GM19193 (cell line): Measurements from ENCODE around the gene PMS1.

ENCODE experiments used
- POLR2A ChIP-seq: IDR thresholded peaks from 4 replicates; pipeline ENCODE4 v1.6.1; 2011; ENCODE audit not compliant: insufficient read depth, insufficient read length; ENCODE audit errors: extremely low read depth

The PMS1 gene

DNA sequence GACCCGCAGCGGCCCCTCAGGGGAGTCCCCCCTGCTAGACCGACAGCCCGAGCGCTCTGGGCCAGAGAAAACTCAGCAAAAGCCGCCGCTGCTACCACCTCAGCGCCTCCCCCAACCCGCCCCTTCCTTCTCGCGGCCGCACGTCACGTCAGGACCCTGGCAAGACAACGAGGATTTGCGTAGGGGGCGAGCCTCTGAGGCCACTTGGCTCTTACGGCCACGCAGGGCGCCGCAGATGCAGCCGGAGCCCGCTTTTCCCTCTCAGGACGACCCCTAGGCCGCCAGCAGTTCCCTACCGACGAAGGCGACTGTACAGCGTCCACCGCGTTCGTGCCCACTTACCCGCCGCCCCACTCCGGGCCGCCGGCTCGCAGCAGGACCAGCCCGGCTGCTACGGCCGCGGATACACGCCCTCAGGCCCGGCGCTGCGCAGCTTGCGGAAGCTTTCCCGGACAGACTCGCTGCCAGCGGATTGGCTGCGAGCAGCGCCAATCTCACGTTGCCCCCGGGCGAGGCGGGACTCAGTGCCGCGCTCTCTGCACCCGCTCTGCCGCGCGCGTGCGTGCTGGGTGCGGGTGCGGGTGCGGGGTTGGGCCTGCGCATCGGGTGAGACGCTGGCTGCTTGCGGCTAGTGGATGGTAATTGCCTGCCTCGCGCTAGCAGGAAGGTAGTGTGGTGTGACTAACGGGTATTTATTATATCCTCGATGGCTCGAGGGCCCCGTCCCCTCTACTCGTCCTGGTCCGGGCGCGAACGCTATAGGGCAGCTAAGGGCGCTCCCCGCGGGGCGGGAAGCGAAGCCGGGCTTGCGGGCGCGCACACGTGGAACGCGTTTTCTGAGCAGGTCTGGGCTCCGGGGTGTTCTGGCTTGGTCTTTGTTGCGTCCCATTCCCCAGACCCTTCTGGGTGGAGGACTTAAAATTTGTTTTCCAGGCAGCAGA, at the start of gene PMS1, which contains the start of gene ORMDL1:
Gene PMS1, plus strand, starts transcription at position 524 of the 941 bp plus-strand sequence. CDS start 7,360 bp downstream, outside the sequence.
Gene ORMDL1, minus strand, starts transcription at position 413 of the 941 bp plus-strand sequence. CDS start 1,744 bp downstream, outside the sequence.
- TF ChIP-seq POLR2A: peak; percentile 96

DNA sequence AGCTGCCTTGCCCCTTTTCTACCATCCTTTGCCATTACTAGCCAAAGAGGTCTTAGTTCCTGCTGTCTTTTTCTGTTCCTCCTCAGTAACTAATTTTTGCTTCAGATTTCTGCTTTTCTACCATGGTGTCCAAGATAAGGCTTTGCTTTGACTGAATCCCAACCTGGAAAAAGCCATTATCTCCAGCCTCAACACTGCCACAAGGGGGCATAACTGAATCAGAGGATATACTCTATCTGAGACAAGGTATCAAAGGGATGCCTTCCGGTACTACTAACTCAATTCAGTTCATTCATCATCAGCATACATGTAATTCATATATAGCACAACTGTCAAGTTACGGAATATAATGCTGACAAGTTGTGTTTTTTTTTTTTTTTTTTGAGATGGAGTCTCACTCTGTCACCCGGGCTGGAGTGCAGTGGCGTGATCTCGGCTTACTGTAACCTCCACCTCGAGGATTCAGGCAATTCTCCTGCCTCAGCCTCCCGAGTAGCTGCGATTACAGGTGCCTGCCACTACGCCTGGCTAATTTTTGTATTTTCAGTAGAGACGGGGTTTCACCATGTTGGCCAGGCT, 33.1 kb upstream of the PMS1 start:
- no peak for TF ChIP-seq POLR2A

DNA sequence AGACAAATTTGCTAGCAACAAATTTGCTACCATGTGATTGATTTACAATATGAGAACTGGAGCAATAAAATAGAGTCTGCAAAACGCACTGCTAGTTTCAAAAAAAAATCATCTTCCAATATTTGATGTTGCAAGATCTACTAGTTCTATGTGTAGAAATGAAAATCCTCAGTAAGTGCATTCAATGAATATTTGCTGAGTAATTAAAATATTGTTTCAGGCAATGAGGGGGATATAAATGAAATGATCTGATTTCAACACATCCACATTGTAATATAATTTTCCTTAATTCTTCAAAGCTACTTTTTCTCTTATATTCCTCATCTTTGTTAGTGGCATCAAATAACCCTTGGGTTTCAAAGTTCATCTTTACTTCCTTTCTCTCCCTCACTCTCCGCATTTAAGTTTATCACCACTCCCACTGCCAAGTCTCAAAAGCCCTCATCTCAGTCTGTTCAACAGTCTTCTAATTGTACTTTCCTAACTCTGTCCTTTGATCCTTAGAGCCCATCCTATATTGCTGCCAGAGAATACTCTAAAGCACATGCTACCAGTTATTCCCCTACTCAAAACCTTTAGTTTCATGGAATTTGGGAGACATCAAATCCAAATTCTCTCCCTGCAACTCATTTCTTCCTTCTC, 27.8 kb upstream of the PMS1 start:
- no peak for TF ChIP-seq POLR2A

DNA sequence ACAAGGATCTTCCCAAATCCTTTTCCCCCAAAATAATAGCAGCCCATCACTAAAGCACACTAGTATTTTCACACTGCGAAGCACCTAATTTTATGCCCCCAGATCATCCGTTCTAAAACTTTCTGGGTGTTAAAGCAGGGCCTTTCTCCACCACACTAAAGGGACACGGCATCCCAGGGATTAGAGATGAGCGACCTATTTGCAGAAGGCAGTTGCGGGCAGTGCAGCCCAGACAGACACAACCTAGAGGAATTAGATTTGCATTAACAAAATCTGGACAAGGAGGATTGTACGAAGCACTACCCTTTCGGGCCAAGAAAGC, 22.1 kb upstream of the PMS1 start:
- no peak for TF ChIP-seq POLR2A

DNA sequence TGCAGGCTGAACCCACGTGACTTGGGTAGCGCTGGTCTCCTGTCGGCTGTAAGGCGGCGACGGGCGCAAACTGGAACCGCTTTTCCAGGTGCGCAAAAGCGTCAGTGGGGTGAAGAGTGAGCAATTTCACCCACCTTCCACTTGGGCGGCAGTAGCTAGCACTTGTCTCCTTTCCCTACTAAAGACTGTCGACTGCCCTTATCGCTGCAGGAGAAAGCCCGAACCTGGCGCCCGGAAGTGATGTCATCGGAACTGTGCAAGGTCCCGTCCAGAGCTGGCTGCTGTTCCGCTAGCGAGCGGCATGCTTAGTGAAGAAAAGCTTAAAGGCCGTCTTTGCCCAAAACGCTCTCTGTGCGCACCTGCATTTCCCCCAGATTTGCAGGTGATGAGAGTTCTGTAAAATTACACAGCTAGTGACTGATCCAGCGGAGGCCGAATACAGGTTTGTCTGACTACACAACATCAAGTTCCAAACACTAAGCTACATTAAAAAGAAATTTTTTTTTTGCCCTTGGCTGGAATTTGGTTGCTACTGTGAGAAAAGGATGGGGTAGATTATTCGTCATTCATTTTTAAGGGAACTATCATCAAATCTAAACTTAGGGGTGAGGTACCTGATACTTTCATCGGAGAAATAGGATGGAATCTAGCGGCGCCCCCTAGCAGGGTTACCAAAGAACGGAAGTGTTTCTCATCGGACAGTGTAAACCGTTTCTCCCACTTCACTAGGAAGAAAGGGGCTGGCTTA, 21.5 kb upstream of the PMS1 start, which contains the start of gene OSGEPL1:
Gene OSGEPL1, minus strand, starts transcription at position 242 of the 748 bp plus-strand sequence. CDS start 1,152 bp downstream, outside the sequence.
- peak; percentile 89 for TF ChIP-seq POLR2A

DNA sequence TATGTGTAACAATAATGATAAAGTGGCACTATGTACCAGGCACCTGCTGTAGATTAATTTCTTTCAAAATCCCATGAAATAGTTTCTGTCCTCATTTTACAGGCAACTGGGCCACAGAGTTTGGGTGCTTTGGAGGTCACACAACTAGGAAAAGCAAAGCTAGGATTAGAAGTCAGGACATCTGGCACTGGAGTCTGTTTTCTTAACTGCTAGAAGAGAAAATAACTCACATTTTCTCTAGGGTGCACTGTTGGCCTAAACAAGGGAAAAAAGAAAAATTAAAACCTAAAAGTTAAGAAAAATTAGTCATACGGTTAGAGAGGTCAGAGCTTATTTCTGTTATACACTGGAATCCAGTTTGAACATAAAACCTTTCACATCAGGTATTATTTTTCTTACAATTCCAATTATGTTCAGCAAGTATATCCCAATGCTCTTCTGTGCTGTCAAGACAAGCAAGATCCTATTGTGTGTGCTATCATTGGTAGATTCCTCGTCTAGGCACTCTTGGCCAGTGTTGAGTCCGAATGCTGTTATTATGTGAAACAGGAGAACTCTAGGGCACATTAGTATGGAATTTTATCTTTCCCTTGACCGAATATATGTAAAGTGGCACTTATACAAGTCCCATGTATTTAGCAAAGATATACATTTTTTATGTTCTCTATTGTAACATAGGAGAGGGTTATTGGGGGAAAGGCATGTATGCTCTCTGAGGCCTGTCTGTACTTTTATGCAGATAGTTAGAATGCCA, 20.2 kb upstream of the PMS1 start:
- no peak for TF ChIP-seq POLR2A

DNA sequence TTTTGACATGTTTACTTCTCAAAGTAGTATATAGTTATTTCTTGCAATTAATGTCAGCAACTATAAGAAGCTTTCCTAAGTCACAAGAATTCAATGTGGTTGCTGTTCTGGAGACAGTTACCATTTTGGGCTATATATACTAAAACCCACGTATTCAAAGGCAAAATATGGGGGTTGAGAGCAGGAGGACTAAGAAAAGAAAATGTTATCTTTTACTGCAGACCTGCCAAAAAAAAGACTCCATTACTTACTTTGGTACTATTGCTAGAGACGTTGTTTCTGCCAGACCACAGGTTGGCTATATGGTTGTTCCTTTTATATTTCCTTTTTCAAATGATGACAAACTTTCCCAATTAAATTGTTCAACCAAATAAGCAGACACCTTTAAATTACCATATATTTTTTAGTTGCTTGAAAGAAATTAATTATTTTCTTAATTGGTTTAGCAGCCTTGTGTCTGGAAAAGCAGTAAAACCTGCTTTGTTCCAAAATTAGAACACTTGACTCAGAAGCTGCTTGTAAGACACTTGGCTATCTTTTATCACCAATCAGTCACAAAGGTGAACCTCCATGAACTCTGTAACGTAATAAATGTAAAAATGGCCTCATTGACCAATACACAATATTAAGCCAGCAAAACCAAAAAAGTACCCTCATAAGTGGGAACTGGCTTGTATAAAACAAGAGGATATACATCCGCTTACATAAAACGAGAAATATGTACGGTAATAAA, 13.5 kb upstream of the PMS1 start:
- no peak for TF ChIP-seq POLR2A

DNA sequence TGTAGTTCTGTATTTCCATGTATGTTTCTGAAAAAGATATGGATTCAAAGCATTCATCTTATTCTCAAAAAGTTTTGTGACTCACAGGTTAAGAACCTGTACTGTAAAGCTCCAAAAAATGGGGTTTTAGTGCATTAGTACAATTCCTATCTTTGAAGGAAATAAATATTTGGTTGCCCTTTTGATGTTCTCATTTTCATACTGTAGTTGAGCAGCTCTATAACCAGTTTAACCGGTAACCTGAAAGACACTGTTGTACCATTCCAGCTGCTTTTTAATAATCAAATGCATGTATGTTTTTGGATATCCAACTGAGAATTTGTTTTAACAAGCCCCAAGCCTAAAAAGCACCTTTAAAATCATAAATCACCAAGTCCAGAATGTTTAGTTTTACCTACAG, 12.0 kb upstream of the PMS1 start:
- no peak for TF ChIP-seq POLR2A

DNA sequence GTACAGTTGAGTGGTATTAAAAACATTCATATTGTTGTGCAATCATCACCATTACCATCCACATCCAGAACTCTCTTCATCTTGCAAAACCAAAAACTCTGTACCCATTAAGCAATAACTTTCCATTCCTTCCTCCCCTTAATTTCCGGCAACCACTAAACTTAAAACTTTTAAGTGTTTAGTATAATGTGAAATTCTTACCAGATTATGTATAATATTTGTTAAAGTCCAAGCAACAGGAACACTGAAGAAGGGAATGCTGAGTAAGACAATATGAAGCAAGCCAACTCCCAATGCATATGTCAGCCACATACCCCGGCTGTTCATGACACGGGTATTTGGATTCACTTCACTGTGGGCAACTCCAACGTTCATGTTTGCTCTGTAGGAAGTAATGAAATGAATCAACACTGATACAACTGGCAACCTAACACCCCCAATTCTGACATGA, 2.0 kb upstream of the PMS1 start:
- TF ChIP-seq POLR2A: no peak

DNA sequence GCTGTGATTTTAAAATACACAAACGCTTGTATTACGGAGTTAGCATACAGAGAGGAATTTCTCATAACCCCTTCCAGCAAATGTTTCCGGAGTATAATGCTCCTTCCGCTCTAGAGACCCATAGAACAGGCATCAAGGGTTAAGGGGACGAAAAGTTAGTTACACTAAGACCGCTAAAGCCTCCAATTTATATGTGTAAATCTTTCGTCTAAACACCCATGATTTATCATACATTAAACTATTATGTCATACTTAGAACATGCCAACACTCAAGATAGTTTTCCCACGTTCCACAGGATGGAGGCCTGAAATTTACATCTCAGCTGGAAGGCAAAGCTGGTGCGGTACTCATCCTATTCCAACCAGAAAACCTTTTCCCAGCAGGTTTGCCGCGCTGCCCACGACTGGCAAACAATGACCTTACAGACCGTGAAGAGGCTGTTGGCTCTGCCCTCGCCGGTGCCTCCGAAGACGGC, 761 bp upstream of the PMS1 start:
- TF ChIP-seq POLR2A: no peak

DNA sequence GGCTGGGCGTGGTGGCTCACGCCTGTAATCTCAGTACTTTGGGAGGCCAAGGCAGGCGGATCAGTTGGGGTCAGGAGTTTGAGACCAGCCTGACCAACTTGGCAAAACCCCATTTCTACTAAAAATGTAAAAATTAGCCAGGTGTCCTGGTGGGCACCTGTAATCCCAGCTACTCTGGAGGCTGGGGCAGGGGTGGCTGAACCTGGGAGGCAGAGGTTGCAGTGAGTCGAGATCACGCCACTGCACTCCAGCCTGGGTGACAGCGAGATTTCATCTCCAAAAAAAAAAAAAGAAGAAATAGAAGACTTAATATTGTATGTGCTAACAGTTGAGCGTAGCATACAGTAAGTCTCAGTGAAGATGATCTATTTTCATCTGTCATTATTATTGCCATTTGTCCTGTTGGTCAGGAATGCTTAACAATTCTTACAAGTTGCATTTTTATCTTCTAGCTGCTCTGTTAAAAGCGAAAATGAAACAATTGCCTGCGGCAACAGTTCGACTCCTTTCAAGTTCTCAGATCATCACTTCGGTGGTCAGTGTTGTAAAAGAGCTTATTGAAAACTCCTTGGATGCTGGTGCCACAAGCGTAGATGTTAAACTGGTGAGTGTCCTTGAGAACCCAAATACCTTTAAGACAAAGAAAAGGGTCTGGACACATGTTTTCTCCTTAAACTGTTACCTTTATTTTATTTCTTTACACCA, 7.2 kb downstream of the PMS1 start:
- no peak for TF ChIP-seq POLR2A

DNA sequence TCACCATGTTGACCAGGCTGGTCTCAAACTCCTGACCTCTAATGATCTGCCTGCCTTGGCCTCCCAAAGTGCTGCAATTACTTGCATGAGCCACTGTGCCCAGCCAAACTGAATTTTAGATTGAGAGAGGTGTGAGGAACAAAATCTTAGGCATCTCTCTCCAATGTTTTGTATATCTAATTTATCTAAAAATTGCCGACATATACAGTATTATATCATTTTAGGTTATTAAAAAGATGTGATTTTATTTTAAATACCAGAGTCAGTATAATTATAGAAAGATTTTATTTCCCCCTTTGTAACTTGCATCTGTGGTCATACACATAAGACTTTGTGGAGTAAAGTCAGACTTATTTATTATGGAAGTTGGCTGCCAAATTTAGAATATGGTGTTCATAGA, 10.1 kb downstream of the PMS1 start:
- no peak for TF ChIP-seq POLR2A

DNA sequence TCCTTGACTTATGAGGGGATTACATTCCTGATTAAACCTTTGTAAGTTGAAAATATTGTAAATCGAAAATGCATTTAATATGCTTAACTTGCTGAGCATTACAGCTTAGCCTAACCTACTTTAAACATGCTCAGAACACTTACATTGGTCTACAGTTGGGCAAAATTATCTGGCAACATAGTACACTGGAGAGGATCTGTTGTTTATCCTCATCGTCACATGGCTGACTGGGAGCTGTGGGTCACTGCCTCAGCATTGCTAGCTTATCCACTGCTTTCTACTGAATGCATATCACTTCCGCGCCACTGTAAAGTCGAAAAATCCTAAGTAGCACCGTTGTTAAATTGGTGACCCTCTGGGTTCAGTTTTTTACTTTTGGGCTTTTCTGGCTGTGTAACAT, 13.7 kb downstream of the PMS1 start:
- TF ChIP-seq POLR2A: no peak

DNA sequence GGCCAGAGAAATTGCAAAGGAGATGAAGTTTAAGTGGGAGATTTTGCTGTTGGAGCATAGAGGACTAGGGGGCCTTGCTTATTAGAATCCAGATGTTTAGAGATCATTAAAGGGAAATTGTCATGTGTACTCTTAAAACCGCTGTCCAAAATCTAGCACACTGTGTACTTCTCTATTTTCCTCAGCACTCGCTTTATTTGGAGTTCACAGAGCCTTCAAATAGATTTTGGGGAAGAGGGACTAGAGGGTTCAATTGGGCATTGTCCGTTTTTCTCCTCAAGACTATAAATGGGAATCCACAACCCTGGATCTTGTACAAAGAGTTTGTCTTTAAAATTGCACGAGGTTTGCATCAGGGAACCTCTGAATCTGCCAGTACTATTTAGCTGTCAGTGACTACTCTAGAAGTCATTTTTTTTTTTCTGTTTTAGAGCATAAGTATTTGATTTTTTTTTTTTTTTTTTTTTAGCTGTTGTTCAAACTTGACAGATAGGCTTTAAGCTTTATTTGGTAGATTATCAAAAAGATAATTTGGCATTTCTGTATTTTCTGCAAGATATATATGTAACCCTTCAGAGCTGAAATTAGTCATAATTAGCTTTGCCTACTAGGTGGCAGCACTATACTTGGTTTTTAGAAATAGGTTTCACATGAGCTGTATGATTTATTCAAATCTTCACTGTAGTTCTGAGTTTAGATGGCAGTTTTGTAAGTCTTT, 14.2 kb downstream of the PMS1 start:
- no peak for TF ChIP-seq POLR2A
